ENCODE measurements around the gene CETN2.
"Not testable (repeated sequence)": the region's sequence is repeated elsewhere in the genome, so short reads cannot be mapped to it uniquely, and the experiment has no call there.

CETN2 gene

GRCh38 chrX:152831391-152831790, 834 bp upstream of the CETN2 start:
- no peak for DNase-seq

- no peak for DNase-seq
Observed at GRCh38 chrX:152824841-152825374, 5.6 kb downstream of the CETN2 start.

DNA sequence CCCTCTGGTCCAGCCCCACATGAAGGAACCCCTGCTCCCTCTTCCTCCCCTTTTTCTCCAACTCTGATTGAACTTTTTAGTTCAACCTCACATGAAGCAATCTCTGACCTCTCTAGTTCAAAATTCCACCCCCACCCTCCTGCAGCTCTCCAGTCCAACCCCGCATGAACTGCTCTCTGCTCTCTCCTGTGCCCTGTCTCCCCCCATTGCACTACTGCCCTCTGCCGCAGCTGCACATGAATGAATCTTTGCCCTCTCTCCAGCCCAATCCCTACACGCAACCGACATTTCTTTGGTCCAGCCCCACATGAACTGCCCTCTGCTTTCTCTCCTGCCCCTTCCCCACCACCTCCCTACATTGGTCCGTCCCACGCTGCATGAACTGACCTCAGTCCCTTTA, 6.9 kb downstream of the CETN2 start:
- DNase-seq: no peak

DNA sequence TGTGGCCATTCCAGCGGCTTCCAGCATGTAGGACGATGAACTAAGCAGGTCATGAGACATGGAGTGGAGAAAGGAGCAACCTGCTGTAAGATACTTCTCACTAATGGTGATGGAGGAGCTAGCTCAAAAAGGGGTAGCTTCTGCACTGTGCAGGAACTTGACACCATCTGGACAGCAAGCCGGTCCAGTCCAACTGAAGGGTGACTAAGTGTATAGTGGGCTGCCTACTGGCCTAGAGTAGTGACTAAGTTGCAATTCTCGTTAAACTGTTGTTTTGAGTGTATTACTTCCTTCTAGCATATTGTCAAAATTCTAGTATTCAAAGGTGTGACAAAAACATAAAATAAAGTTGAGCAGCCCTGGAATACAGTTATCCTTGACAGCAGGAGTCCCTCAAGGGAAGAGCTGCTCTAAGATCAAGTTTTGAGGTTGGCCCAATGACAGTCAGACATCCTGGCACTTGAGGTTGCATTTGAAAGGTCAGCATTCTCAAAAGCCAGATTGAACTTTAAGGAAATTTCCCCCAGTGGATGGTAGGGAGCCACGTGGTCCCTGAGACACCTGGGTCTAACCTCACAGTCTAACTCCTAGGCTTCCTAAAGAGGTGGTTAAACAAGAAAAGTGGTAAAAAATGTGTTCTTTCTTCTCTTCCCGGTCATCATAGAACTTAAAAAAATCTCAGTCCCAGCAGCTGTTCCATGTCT, 8.0 kb downstream of the CETN2 start:
- no peak for DNase-seq

- no peak for DNase-seq
Observed at GRCh38 chrX:152821145-152821765, 9.3 kb downstream of the CETN2 start.

- DNase-seq: no peak
Observed at GRCh38 chrX:152819732-152820131, 10.8 kb downstream of the CETN2 start.

- no peak for DNase-seq
Observed at GRCh38 chrX:152819266-152819665, 11.3 kb downstream of the CETN2 start.

- no peak for DNase-seq
Observed at GRCh38 chrX:152818356-152818755, 12.2 kb downstream of the CETN2 start.

DNA sequence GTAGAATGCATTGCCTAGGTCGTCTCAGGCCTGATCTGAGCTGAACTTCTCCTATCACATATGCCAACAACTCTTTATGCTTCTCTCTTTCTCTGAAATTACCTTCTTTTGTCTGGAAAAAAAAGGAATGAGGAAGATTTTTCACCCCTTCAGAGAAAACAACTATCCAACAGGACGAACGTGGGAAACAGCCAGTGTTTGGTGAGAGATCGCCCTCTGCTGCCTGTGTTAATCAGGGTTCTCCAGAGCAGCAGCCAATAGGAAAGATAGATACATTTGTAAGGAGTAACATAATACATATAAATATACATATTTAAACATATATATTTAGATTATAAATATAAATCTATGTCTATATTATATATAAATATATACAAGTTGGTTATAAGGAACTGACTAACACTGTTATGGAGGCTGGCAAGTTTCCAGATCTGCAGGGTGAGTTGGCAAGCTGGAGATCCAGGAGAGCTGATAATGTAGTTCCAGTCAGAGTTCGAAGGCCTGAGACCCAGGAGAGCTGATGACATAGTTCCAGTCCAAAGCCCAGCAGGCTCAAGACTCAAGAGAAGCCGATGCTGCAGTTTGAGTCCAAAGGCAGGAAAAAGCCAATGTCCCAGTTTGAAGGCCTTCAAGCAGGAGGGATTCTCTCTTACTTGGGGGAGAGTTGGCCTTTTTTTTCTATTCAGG, 13.3 kb downstream of the CETN2 start:
- DNase-seq: no peak

DNA sequence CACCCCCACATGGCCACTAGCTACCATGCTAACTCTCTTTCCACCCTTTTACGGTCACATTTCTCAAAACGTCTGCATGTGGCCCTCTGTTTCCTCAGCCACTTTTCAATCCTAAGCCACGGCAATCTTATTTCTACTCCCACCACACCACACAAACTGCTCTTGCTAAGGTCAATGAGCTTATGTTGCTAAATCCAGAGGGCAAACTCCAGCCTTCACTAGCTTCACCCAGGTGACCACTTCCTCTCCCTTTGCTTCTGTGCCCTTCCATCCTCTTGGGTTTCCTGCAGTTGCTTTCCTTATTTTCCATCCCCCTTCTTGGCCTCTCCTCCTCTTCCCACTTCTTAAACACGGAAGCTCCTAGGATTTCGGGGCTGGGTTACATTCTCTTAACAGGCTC, 16.5 kb downstream of the CETN2 start:
- DNase-seq: no peak

DNA sequence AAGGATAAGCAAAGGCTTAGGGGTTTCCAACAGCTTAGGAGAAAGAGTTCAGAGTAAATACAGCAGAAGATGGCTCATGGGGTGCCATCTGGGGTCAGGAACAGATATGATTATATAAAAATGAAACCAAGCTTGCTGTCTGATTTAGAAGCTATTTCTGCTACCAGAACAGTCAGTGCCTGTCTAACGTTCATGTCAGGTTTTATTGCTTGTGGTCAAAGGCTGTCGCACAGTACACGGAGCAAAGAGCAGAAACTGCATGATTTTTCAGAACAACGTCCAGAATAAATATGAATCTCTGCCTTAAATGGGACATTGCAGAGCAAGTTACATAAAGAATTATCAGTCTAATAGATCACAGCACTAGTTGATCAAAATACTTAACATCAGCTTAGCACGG, 17.4 kb downstream of the CETN2 start:
- DNase-seq: no peak

GRCh38 chrX:152810403-152810802, 20.2 kb downstream of the CETN2 start:
- DNase-seq: no peak

- no peak for DNase-seq
Observed at GRCh38 chrX:152806035-152806434, 24.5 kb downstream of the CETN2 start.

DNA sequence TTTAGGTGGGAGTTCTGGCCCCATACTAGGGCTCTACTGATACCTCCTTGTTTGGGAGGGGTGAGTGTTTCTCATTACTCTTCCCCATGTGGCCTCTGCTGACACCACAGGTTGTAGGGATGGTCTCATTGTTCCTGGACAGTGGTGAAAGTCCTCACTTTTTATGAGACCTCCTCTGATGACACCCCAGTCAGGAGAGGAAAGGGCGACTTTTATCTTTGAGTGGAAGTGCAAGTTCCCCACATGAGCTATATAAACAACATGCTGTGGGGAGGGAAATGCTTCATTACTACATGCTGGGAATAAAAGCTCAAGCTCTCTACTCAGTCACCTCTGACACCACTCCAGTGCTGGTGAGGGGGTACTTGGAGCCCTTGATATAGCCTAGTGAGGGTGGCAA, 31.6 kb downstream of the CETN2 start:
- no peak for DNase-seq

DNA sequence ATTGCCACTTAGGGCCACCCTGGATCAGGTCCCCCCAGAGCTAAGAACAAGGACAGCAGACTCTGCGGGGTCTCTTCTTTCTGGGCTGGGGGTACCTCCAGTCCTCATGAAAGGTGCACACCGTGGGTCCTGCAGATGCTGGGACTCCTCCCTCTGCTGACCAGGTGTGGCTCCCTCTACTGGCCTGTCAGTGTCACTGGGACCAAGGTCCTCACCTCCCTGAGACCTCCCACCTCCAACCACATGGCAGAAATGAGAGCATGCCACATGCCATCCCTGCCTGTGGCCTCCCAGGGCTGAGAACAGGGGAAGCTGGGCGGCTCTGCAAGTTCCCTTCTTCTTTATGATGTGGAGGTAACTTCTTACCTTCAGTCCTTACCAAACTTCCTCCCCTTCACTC, 43.5 kb downstream of the CETN2 start:
- not testable (repeated sequence) for DNase-seq

Measured in CD4-positive, alpha-beta T cell treated with Interleukin-6 for 4 hours (primary cell).